NT2/D1 (cell line): ENCODE data around the gene DSCAML1.

Source experiments
- DNase-seq: peaks from one replicate; pipeline ENCODE4 v3.0.0-alpha.2; 2011; ENCODE audit warnings: low read depth, low spot score
- H3K27me3 ChIP-seq: 2 replicates; pipeline ENCODE4 v1.6.0; 2011; ENCODE audit warnings: mild to moderate bottlenecking; ENCODE audit not compliant: insufficient read length, insufficient read depth
- H3K36me3 ChIP-seq: 2 replicates; pipeline ENCODE4 v1.6.1; 2011; ENCODE audit warnings: mild to moderate bottlenecking, low read length, mixed read lengths; ENCODE audit not compliant: insufficient read depth, insufficient read length
- H3K4me1 ChIP-seq: 2 replicates; pipeline ENCODE4 v1.5.1; 2011; ENCODE audit not compliant: insufficient read depth, insufficient read length
- H3K4me3 ChIP-seq: 2 replicates; pipeline ENCODE4 v1.5.1; 2011; ENCODE audit warnings: low read depth; ENCODE audit not compliant: insufficient read length
- H3K9ac ChIP-seq: 2 replicates; pipeline ENCODE4 v1.6.0; 2011; ENCODE audit warnings: low read depth; ENCODE audit not compliant: insufficient read length
- H3K9me3 ChIP-seq: 2 replicates; pipeline ENCODE4 v1.5.1; 2011; ENCODE audit warnings: mild to moderate bottlenecking, low read length; ENCODE audit not compliant: insufficient read depth
- SUZ12 ChIP-seq: IDR thresholded peaks from 2 replicates; pipeline ENCODE4 v1.6.1; 2011; ENCODE audit not compliant: insufficient read length, insufficient read depth; ENCODE audit errors: extremely low read depth
- YY1 ChIP-seq: IDR thresholded peaks from 2 replicates; pipeline ENCODE4 v1.6.1; 2011; ENCODE audit not compliant: insufficient read length, insufficient read depth
- ZNF274 ChIP-seq: IDR thresholded peaks from 2 replicates; pipeline ENCODE4 v1.6.1; 2011; ENCODE audit warnings: mild to moderate bottlenecking, low read depth, low read length

Gene DSCAML1

DNA sequence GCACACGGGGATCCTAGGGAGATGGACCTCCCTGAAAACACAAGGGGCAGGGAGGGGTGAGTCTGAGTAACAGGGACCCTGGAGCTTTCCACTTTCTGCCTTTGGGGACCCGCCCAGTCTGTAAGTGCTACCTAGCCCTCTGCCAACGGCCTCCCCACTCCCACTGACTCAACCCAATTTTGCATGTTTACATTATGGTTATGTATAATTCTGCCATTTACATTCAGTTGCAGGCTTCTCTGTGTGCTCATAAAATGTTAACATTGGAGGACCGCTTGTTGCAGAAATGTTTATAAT lies 105.8 kb downstream of the DSCAML1 start:
- H3K9ac ChIP-seq: no peak overlapping the region
- DNase-seq: no peak
- H3K9me3 ChIP-seq: no peaks in the 10 kb centered on the region
- no peaks in the 10 kb centered on the region for H3K4me1 ChIP-seq
- H3K36me3 ChIP-seq: no peaks in the 10 kb centered on the region
- H3K27me3 ChIP-seq: no peaks in the 10 kb centered on the region
- H3K4me3 ChIP-seq: no peak overlapping the region
- TF ChIP-seq ZNF274: no peak
- TF ChIP-seq SUZ12: no peak

DNA sequence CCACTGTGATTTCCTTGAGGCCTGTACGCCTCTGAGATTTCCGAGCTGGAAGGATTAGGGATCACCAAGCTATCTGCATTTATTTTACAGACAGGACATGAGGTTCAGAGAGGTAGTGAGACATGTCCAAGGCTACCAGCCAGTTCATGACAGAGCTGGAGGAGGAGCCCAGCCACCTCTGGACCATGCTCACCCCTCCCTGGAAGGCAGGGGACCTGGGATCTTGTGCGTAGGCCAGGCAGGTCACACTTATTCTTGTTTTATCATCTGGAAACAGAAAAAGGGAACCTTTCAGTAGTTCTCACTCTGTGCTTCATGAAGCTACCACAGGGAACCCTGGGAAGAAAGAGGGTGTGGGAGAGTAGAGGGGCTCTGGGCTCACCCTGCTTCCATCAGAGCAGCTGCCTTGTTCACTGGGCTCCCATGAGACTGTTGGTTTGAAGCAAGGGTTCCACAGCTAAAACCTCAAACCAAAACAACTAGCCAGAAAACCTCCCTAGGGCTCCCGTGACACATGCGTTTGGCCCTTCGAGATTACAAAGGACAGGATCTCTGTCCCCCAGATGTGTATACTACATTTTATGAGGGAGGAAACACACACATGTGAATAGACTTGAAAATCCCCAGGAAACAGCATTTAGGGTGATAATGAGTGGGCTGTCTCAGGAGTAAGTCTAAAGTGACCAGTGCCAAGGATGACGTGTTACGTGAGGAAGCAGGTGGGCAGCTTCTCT lies 106.4 kb downstream of the DSCAML1 start:
- Histone ChIP-seq H3K4me1 (no peaks in the 10 kb centered on the region), H3K27me3 (no peaks in the 10 kb centered on the region), H3K4me3 (no peak overlapping the region), H3K36me3 (no peaks in the 10 kb centered on the region), H3K9me3 (no peaks in the 10 kb centered on the region), H3K9ac (no peak overlapping the region)
- DNase-seq: no peak
- TF ChIP-seq SUZ12: no peak
- no peak for TF ChIP-seq ZNF274
- no peak for TF ChIP-seq YY1

DNA sequence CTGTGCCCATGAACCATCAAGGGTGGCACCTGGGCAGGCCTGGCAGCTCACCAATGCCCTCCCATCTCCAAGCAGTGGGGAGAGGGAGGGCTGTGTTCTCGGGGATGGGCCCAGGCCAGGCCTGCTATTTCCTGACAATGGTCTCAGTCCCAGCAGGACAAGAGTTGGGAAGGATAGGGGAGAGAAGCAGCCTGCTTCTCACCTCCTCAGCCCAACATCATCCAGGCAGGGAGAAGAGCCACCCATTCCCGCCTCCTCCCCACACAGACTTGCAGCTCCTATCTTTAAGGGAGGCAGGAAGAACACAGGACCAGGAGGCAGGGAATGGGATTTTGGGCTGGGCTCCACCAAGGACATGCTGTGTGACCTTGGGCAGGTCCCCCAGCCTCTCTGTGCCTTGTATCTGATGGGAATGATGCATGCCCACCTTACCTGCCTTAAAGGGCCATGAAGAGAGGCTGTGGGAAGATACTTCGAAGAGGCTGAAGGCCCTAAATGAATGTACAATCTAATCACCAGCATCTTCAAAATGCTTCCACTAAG lies 108.7 kb downstream of the DSCAML1 start:
- no peak overlapping the region for H3K9ac ChIP-seq
- H3K4me1 ChIP-seq: no peaks in the 10 kb centered on the region
- TF ChIP-seq YY1 (no peak), ZNF274 (no peak), SUZ12 (no peak)
- no peak for DNase-seq
- H3K4me3 ChIP-seq: no peak overlapping the region
- no peaks in the 10 kb centered on the region for H3K9me3 ChIP-seq
- H3K36me3 ChIP-seq: no peaks in the 10 kb centered on the region
- no peaks in the 10 kb centered on the region for H3K27me3 ChIP-seq

DNA sequence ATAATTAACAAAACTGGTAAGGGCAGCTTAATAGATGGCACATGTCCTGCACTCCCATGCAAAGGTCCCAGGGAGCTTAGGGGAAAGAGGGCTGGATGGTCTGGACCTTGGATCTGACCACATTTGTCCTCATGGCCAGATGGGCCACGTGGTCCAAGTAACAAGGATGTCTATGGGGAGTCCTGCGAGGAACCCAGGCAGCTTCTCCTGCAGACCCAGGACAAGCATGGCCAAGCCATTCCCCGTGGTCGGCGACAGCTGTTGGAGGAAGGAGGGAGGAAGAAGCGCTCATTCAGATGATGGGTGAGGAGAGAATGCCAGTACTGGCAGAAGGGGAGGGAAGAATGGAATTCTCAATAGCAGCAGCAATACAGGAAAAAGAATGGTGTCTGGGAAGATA lies 109.2 kb downstream of the DSCAML1 start:
- no peak overlapping the region for H3K4me3 ChIP-seq
- DNase-seq: no peak
- no peaks in the 10 kb centered on the region for H3K4me1 ChIP-seq
- H3K36me3 ChIP-seq: no peaks in the 10 kb centered on the region
- no peak overlapping the region for H3K9ac ChIP-seq
- TF ChIP-seq ZNF274 (no peak), SUZ12 (no peak), YY1 (no peak)
- no peaks in the 10 kb centered on the region for H3K9me3 ChIP-seq
- H3K27me3 ChIP-seq: no peaks in the 10 kb centered on the region

DNA sequence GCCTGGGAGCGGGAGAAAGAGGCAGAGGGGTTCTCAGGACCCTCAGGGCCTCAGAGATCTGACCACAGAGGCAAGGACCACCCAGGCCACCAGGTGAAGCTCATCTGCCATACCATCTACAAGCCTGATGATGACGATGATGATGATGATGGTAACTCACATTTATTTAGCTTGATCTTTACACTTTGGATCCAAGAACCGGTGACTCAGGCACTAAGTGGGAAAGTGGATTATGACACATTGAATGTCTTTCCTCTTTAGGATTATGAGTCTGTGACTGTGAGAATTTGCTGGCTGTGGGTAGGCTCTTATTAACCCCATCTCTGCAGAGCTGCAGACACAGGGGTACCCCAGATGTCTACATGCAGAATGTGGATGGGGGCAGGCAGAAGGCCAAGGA lies 110.3 kb downstream of the DSCAML1 start:
- no peak for DNase-seq
- no peaks in the 10 kb centered on the region for H3K9me3 ChIP-seq
- peaks cover 3% of the 10 kb centered on the region for H3K4me1 ChIP-seq
- no peak for TF ChIP-seq SUZ12
- TF ChIP-seq ZNF274: no peak
- TF ChIP-seq YY1: no peak
- H3K27me3 ChIP-seq: no peaks in the 10 kb centered on the region
- H3K4me3 ChIP-seq: no peak overlapping the region
- no peaks in the 10 kb centered on the region for H3K36me3 ChIP-seq
- H3K9ac ChIP-seq: no peak overlapping the region

DNA sequence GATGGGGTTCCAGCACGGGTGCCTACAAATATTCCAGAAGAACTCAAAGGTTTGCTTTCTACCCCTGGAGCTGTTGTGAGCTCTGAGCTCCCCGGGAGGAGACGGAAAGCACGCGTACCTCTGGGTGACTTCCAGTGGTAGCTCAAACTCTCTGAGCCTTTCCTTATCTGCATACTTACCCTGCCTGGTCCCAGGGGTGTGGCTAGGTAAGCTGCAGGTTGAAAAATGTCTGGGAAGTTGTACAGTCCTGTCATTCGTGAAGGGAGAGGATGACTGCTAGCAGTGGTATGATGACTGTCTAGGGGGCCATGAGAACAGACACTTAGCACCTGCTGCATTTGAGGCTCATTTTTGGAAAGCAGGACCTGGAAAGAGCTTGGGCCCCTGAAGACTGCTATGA lies 111.5 kb downstream of the DSCAML1 start:
- H3K9ac ChIP-seq: no peak overlapping the region
- no peaks in the 10 kb centered on the region for H3K27me3 ChIP-seq
- DNase-seq: no peak
- no peaks in the 10 kb centered on the region for H3K36me3 ChIP-seq
- no peak for TF ChIP-seq YY1
- TF ChIP-seq ZNF274: no peak
- no peak for TF ChIP-seq SUZ12
- peaks cover 7% of the 10 kb centered on the region for H3K4me1 ChIP-seq
- no peaks in the 10 kb centered on the region for H3K9me3 ChIP-seq
- no peak overlapping the region for H3K4me3 ChIP-seq

DNA sequence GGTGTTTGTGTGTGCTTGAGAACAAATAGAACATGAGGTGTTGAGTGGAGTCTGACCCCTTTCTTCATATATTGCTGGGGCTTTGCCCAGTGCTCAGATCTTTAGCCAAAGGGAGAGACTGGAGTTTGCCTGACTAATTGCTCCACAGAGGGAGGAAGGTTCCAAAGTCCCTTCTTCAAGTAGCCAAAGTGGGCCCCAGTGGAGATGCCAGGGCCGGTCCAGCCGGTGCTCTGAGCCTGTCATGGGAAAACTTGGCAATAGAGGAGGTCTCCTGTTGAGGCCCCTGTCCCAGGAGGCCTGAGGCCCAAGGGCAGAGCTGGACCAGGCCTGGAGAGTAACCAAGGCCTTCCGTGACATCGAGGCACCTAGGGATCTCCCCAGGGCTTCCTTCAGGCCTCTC lies 112.3 kb downstream of the DSCAML1 start:
- Histone ChIP-seq H3K9me3 (no peaks in the 10 kb centered on the region), H3K27me3 (no peaks in the 10 kb centered on the region), H3K36me3 (no peaks in the 10 kb centered on the region), H3K4me1 (peaks cover 12% of the 10 kb centered on the region), H3K9ac (no peak overlapping the region), H3K4me3 (no peak overlapping the region)
- TF ChIP-seq ZNF274 (no peak), SUZ12 (no peak), YY1 (no peak)
- DNase-seq: no peak

DNA sequence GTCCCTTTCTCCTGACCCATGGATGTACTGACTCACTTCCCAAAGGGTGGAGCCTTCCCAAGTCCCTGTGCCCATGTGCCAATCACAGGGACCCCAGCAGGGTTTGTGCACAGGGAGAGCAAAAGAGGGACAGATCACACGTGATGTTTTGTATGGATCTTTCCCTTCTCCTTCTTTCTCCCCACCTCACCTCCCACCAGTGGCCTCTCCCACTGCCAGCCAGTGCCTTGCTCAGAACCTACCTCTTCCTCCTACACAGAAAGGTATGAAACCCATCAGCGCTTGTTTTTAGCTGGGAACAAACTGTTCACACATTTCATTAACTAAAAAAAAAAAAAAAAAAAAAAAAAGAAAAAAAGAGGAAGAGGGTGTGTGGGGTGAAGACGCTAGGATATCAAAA lies 112.9 kb downstream of the DSCAML1 start:
- peaks cover 12% of the 10 kb centered on the region for H3K4me1 ChIP-seq
- no peak overlapping the region for H3K4me3 ChIP-seq

More for the DNA sequence above, 112.9 kb downstream of the DSCAML1 start:
- Histone ChIP-seq H3K36me3 (no peaks in the 10 kb centered on the region), H3K9ac (no peak overlapping the region), H3K9me3 (no peaks in the 10 kb centered on the region), H3K27me3 (no peaks in the 10 kb centered on the region)
- TF ChIP-seq SUZ12: no peak
- TF ChIP-seq ZNF274: no peak
- no peak for TF ChIP-seq YY1
- DNase-seq: no peak
